Heart left ventricle (tissue), 16 donors: ENCODE data around the gene CX3CR1. TPM values are rescaled to one million over a fixed set of nuclear protein-coding genes. Genes with fewer than 3 reads are reported as not detected.

Experiments used
- ATAC-seq, 4 donors: fragments of 200-7000 bp; cut with Tn5 transposase; one replicate each; pipeline ENCODE4 v1.9.1; 2020 to 2022; ENCODE audit warnings: moderate library complexity in 4 of 4, mild to moderate bottlenecking in 3 of 4, moderate number of reproducible peaks in 1 of 4
- DNase-seq, 5 donors: peaks; one replicate each; pipeline ENCODE4 v3.0.0-alpha.2; 2020
- H3K27ac ChIP-seq, 12 donors: fragments of 200-600 bp; sonication (generic) in 4 of 12; one replicate each; pipeline versions ENCODE4 v1.5.0 to v1.8.0; 2016 to 2022; ENCODE audit warnings: mild to moderate bottlenecking in 2 of 12
- H3K27me3 ChIP-seq, 9 donors: fragments of 200-600 bp; sonication (generic) in 2 of 9; one replicate each; pipeline versions ENCODE4 v1.5.1 to v1.8.0; 2016 to 2022; ENCODE audit warnings: mild to moderate bottlenecking in 3 of 9
- H3K36me3 ChIP-seq, 9 donors: fragments of 200-600 bp; sonication (generic) in 2 of 9; one replicate each; pipeline versions ENCODE4 v1.5.0 to v1.8.0; 2018 to 2022; ENCODE audit warnings: mild to moderate bottlenecking in 2 of 9
- H3K4me1 ChIP-seq, 12 donors: fragments of 200-600 bp; sonication (generic) in 4 of 12; one replicate each; pipeline versions ENCODE4 v1.5.0 to v1.8.0; 2016 to 2022; ENCODE audit warnings: mild to moderate bottlenecking in 3 of 12
- H3K4me3 ChIP-seq, 12 donors: fragments of 200-600 bp; sonication (generic) in 4 of 12; one replicate each; pipeline versions ENCODE4 v1.5.0 to v1.8.0; 2017 to 2022; ENCODE audit warnings: mild to moderate bottlenecking in 9 of 12, moderate library complexity in 4 of 12
- H3K9me3 ChIP-seq, 12 donors: fragments of 200-600 bp; sonication (generic) in 4 of 12; one replicate each; pipeline versions ENCODE4 v1.5.0 to v1.8.0; 2016 to 2022; ENCODE audit warnings: mild to moderate bottlenecking in 1 of 12
- CTCF ChIP-seq, 12 donors: fragments of 200-600 bp; sonication (generic) in 4 of 12; IDR thresholded peaks; one replicate each; pipeline versions ENCODE4 v1.5.0 to v1.8.0; 2018 to 2022; ENCODE audit warnings: antibody characterized with exemption in 12 of 12, mild to moderate bottlenecking in 5 of 12
- POLR2A ChIP-seq, 2 donors: fragments of 450-650 bp; IDR thresholded peaks; one replicate each; pipeline ENCODE4 v1.6.1; 2017; ENCODE audit warnings: antibody characterized with exemption in 2 of 2, mild to moderate bottlenecking in 2 of 2, moderate library complexity in 2 of 2
- WGBS, 4 donors: extraction: QIAGEN DNeasy Blood & Tissue Kit in 2 of 4; methylation state at CpG; one replicate each; pipeline versions ENCODE4 v1.1.5 to v1.1.7; 2013 to 2018; 5-methylcytosine and 5-hydroxymethylcytosine counted together
- intact Hi-C, 10 donors: fragments of 100-400 bp; cut with DNase I; formaldehyde crosslinking; loops; one replicate each; pipeline versions ENCODE4 v1.11.1 to v1.14.2; 2022
- long read RNA-seq, 3 donors: library from polyadenylated mRNA; unstranded; transcript quantifications; one replicate each; pipeline ENCODE4 v2.0.0, GENCODE V29; 2020 to 2021
- polyA plus RNA-seq, 2 donors: library from polyadenylated mRNA; stranded (reverse); fragments of 200-250 nt; gene quantifications; one replicate each; pipeline ENCODE4 v1.2.3, GENCODE V29; 2013
- total RNA-seq, 9 donors: library from RNA; depleted of rRNA in 2 of 9; stranded (reverse); fragments of >200 nt in 2 of 9; fragmentation: NEBNext Ultra II Directional in 3 of 9; extraction: Animal tissue kit (Norgen Biotek cat#: 25700) in 3 of 9; gene quantifications; one replicate each; pipeline versions ENCODE4 v1.1.0 to v1.2.4, GENCODE V29; 2016 to 2023
- donor health status: ischemic (EF 13 %, LVEDD 7.1; RV severe dilation, severe dysfunction).
- donor health status: healthy with polysubstance abuse.
- donor health status: DM: no; HTN: yes; CAD: no.
- donor health status: DM: no; HTN: no; CAD: no.
- donor health status: ischemic (EF 25% LVEDD 6.9; RV normal size, moderate dysfunction).
- donor health status: ischemic (EF 25% LVEDD 5.7; RV mildly dilated, moderate dysfunction).
- donor health status: healthy.
- donor health status: DM: yes; HTN: yes; CAD: no.
- donor health status: ischemic (EF 35%, LVEDD 5.7; RV mildly dilated, moderate dysfunction).
- donor health status: nonischemic (EF 11% LVEDD 7.7; RV severe dilation, severe dysfunction).
- donor health status: DM: yes; HTN: yes; CAD: no.
- donor health status: PGD.
- donor health status: ischemic (EF 29% LVEDD 5.4; RV normal size, mild dysfunction).
- donor health status: nonischemic (EF 23%, LVEDD 6.1; RV moderate dilation, normal function).

The CX3CR1 gene
- total RNA-seq, result 10 to 100 TPM in 1 of 9 donors, 1 to 10 TPM in 5, under 1 TPM in 3; 0.20 to 11.4 (median 1.2) TPM
- polyA plus RNA-seq, result under 1 TPM; 0.14 to 0.15 TPM
- long read RNA-seq, donor 1, result 0 reads
- long read RNA-seq, donor 2, result 0 reads
- long read RNA-seq, donor 3, result 0 reads

GRCh38 chr3:39279745-39280517 lies at the start of gene CX3CR1:
Gene CX3CR1, minus strand, starts transcription at chr3:39280036. Its CDS starts 13,527 bp downstream, at chr3:39266509.
- no peaks in the 10 kb centered on the region for H3K27me3 ChIP-seq
- H3K9me3 ChIP-seq, result no peaks in the 10 kb centered on the region
- WGBS, 4 donors, result 26 to 34% (median 27%) methylated on average over 5 of the region's 5 CpGs
- ATAC-seq (peak in 3 of 4 donors; percentile 35 to 79 (median 72)), DNase-seq (peak in 1 of 5 donors; percentile 35)
- intact Hi-C loops, result loop anchor here in 1 of 10 donors (5.0 kb wide), 1 partner anchor 68 kb away; no protein-coding TSS in a partner anchor
- H3K36me3 ChIP-seq, result no peaks in the 10 kb centered on the region
- peak within 1 kb of the TSS in 3 of 12 donors; percentile 18 to 64 (median 53) for H3K27ac ChIP-seq
- peak within 1 kb of the TSS in 6 of 12 donors; percentile 0 to 43 (median 28) for H3K4me3 ChIP-seq
- H3K4me1 ChIP-seq, result peaks cover 0 to 49% (median 6%) of the 10 kb centered on the region in 12 donors
- TF ChIP-seq CTCF (IDR thresholded peaks at IDR 0.05) (peak in 1 of 12 donors; percentile 17), POLR2A (IDR thresholded peaks at IDR 0.05) (no peak)

- H3K4me3 ChIP-seq, result no peak within 1 kb of the TSS
- H3K36me3 ChIP-seq, result no peaks in the 10 kb centered on the region
- H3K9me3 ChIP-seq, result no peaks in the 10 kb centered on the region
- H3K27me3 ChIP-seq, result peaks cover 0 to 3% (median 0%) of the 10 kb centered on the region in 9 donors
- H3K4me1 ChIP-seq, result no peaks in the 10 kb centered on the region
- TF ChIP-seq POLR2A (IDR thresholded peaks at IDR 0.05) (no peak), CTCF (IDR thresholded peaks at IDR 0.05) (no peak)
- WGBS, 4 donors, result 58 to 100% (median 69%) methylated on average over 1 of the region's 1 CpG
- intact Hi-C loops, result no loop called here
- no peak within 1 kb of the TSS for H3K27ac ChIP-seq
- DNase-seq (no peak), ATAC-seq (no peak)
Observed at GRCh38 chr3:39329493-39329892, 49.7 kb upstream of the CX3CR1 start, which contains the start of gene CCR8. Gene CCR8, plus strand, starts transcription at chr3:39329709. Its CDS starts 2,623 bp downstream, at chr3:39332332.

- intact Hi-C loops, result no loop called here
- Histone ChIP-seq H3K27me3 (peaks cover 0 to 7% (median 0%) of the 10 kb centered on the region in 9 donors), H3K4me3 (no peak overlapping the region), H3K27ac (no peak overlapping the region), H3K36me3 (no peaks in the 10 kb centered on the region), H3K9me3 (no peaks in the 10 kb centered on the region), H3K4me1 (no peaks in the 10 kb centered on the region)
- 88 to 93% (median 90%) methylated on average over 4 of the region's 4 CpGs for WGBS, 4 donors
- DNase-seq (no peak), ATAC-seq (no peak)
- TF ChIP-seq CTCF (IDR thresholded peaks at IDR 0.05), result no peak
- no peak for TF ChIP-seq POLR2A (IDR thresholded peaks at IDR 0.05)
Observed at GRCh38 chr3:39327746-39328349, 48.0 kb upstream of the CX3CR1 start.
